Vagina (tissue), 2 donors: ENCODE data around the gene LGR4. TPM values are rescaled to one million over a fixed set of nuclear protein-coding genes. Genes with fewer than 3 reads are reported as not detected.
A peak's percentile ranks its signal among the peaks of the same experiment; 100 is the strongest.

Experiments used
- DNase-seq, 2 donors: peaks; one replicate each; pipeline ENCODE4 v3.0.0-alpha.2; 2017; ENCODE audit errors: extremely low spot score in 2 of 2
- H3K27ac ChIP-seq: fragments of 200-600 bp; sonication (generic); one replicate; pipeline ENCODE4 v1.5.1; 2019
- H3K27me3 ChIP-seq: fragments of 200-600 bp; sonication (generic); one replicate; pipeline ENCODE4 v1.5.1; 2019
- H3K36me3 ChIP-seq, 2 donors: fragments of 200-600 bp; sonication (generic); one replicate each; pipeline ENCODE4 v1.5.1; 2017 to 2019
- H3K4me1 ChIP-seq: fragments of 200-600 bp; sonication (generic); one replicate; pipeline ENCODE4 v1.5.1; 2019
- H3K4me3 ChIP-seq, 2 donors: fragments of 200-600 bp; sonication (generic); 1 replicate in 1 of 2; 2 replicates in 1 of 2; pipeline ENCODE4 v1.5.1; 2016 to 2019
- H3K9me3 ChIP-seq: fragments of 200-600 bp; sonication (generic); one replicate; pipeline ENCODE4 v1.5.1; 2019
- POLR2A ChIP-seq, 2 donors: fragments of 450-650 bp; IDR thresholded peaks; one replicate each; pipeline ENCODE4 v1.6.1; 2017; ENCODE audit warnings: antibody characterized with exemption in 2 of 2, mild to moderate bottlenecking in 2 of 2, moderate library complexity in 2 of 2
- POLR2AphosphoS5 ChIP-seq, 2 donors: sonication (generic); formaldehyde crosslinking; IDR thresholded peaks; one replicate each; pipeline ENCODE4 v1.9.0; 2017; ENCODE audit warnings: antibody characterized with exemption in 2 of 2, mild to moderate bottlenecking in 2 of 2, low read depth in 1 of 2; ENCODE audit not compliant: insufficient read depth in 1 of 2
- intact Hi-C: fragments of 100-400 bp; cut with DNase I; formaldehyde crosslinking; loops from one replicate; pipeline ENCODE4 v1.15.1; 2023
- total RNA-seq: library from RNA; depleted of rRNA; stranded (reverse); fragments of >200 nt; gene quantifications from one replicate; pipeline ENCODE4 v1.2.3, GENCODE V29; 2016
- TF ChIP-seq, protein P1 (sequence below), 3 experiments: fragments of 450-650 bp in 2 of 3; fragments of 200-600 bp in 1 of 3; sonication (generic) in 1 of 3; IDR thresholded peaks; one replicate each; pipeline ENCODE4 v1.5.1; 2017 to 2019; ENCODE audit warnings: antibody characterized with exemption in 3 of 3, mild to moderate bottlenecking in 2 of 3, moderate library complexity in 2 of 3

The LGR4 gene
- total RNA-seq, 1 donor from 2014 or later: 65.6 TPM

DNA sequence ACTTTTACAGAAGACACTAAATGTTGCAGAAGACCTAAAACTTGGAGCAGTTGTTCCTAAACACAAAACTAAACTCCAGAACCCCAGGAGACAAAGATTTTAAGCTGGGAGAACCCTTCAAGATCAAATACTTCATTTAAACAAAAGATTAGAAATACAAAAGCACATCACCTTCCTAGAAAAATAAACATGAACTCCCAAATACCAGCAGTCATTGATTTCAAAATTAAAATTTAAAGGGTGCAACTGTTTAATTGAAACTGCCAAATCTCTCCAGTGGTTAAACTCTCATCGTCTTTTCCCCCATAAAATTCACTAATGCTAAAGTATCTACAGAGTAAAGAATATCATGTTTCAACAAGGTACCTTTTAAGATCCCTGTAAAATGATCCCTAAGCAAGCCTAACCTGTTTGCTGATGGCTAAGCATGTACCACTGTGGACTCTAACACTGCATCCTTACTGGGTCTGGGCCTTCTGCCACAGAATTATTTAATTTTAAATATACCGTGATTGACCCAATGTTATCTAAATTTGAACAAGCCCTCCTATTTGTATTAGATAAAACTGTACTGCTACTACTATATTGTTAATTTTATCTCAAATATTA, 55.9 kb downstream of the LGR4 start:
- no peaks in the 10 kb centered on the region for H3K9me3 ChIP-seq
- no peak for DNase-seq
- H3K27ac ChIP-seq: no peak overlapping the region
- intact Hi-C loops: no loop called here
- no peaks in the 10 kb centered on the region for H3K36me3 ChIP-seq
- no peaks in the 10 kb centered on the region for H3K27me3 ChIP-seq
- H3K4me1 ChIP-seq: peaks cover 45% of the 10 kb centered on the region
- TF ChIP-seq, protein P1, sequence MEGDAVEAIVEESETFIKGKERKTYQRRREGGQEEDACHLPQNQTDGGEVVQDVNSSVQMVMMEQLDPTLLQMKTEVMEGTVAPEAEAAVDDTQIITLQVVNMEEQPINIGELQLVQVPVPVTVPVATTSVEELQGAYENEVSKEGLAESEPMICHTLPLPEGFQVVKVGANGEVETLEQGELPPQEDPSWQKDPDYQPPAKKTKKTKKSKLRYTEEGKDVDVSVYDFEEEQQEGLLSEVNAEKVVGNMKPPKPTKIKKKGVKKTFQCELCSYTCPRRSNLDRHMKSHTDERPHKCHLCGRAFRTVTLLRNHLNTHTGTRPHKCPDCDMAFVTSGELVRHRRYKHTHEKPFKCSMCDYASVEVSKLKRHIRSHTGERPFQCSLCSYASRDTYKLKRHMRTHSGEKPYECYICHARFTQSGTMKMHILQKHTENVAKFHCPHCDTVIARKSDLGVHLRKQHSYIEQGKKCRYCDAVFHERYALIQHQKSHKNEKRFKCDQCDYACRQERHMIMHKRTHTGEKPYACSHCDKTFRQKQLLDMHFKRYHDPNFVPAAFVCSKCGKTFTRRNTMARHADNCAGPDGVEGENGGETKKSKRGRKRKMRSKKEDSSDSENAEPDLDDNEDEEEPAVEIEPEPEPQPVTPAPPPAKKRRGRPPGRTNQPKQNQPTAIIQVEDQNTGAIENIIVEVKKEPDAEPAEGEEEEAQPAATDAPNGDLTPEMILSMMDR (IDR thresholded peaks at IDR 0.05): no peak
- TF ChIP-seq POLR2AphosphoS5 (IDR thresholded peaks at IDR 0.05; ENCODE audit: insufficient read depth in 1 of 2, low read depth in 1 of 2) (no peak), POLR2A (IDR thresholded peaks at IDR 0.05) (no peak)
- no peak overlapping the region for H3K4me3 ChIP-seq

DNA sequence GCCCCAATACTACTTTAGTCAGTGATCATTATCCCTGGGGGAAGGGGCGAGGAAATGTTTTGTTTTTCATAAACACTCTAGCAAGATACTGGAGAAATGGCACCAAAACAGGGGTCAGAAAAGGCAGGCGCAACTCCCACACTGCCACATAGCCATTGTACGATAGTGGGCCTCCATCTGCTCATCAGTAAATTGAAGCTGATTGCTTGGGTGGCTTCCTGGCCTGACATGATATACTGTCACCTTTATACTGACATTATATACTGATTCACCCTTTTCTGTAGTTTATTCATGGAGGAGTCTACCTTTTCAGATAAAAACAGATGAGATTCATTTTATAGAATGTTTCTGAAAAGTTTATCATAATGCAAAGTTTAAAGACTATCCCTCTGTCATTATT, 57.9 kb downstream of the LGR4 start:
- no peak for DNase-seq
- TF ChIP-seq POLR2AphosphoS5 (IDR thresholded peaks at IDR 0.05; ENCODE audit: insufficient read depth in 1 of 2, low read depth in 1 of 2): no peak
- no peak for TF ChIP-seq POLR2A (IDR thresholded peaks at IDR 0.05)
- TF ChIP-seq, protein P1 (IDR thresholded peaks at IDR 0.05): no peak
- no peaks in the 10 kb centered on the region for H3K27me3 ChIP-seq
- intact Hi-C loops: no loop called here
- H3K4me1 ChIP-seq: peaks cover 32% of the 10 kb centered on the region
- H3K36me3 ChIP-seq: no peaks in the 10 kb centered on the region
- no peaks in the 10 kb centered on the region for H3K9me3 ChIP-seq
- no peak overlapping the region for H3K27ac ChIP-seq
- no peak overlapping the region for H3K4me3 ChIP-seq

GRCh38 chr11:27413218-27413617, 59.4 kb downstream of the LGR4 start:
- no peak overlapping the region for H3K4me3 ChIP-seq
- TF ChIP-seq, protein P1 (IDR thresholded peaks at IDR 0.05): no peak
- TF ChIP-seq POLR2AphosphoS5 (IDR thresholded peaks at IDR 0.05; ENCODE audit: insufficient read depth in 1 of 2, low read depth in 1 of 2): no peak
- no peak for TF ChIP-seq POLR2A (IDR thresholded peaks at IDR 0.05)
- no peaks in the 10 kb centered on the region for H3K27me3 ChIP-seq
- peak overlapping the region; percentile 10 for H3K27ac ChIP-seq
- intact Hi-C loops: no loop called here
- H3K36me3 ChIP-seq: no peaks in the 10 kb centered on the region
- H3K9me3 ChIP-seq: no peaks in the 10 kb centered on the region
- no peak for DNase-seq
- peaks cover 37% of the 10 kb centered on the region for H3K4me1 ChIP-seq

- Histone ChIP-seq H3K9me3 (no peaks in the 10 kb centered on the region), H3K4me1 (peaks cover 37% of the 10 kb centered on the region), H3K27ac (no peak overlapping the region), H3K4me3 (no peak overlapping the region), H3K27me3 (no peaks in the 10 kb centered on the region), H3K36me3 (no peaks in the 10 kb centered on the region)
- DNase-seq: no peak
- TF ChIP-seq, protein P1 (IDR thresholded peaks at IDR 0.05): no peak
- no peak for TF ChIP-seq POLR2AphosphoS5 (IDR thresholded peaks at IDR 0.05; ENCODE audit: insufficient read depth in 1 of 2, low read depth in 1 of 2)
- TF ChIP-seq POLR2A (IDR thresholded peaks at IDR 0.05): no peak
- intact Hi-C loops: no loop called here
These were observed 60.3 kb downstream of the LGR4 start for GRCh38 chr11:27412192-27412691.

DNA sequence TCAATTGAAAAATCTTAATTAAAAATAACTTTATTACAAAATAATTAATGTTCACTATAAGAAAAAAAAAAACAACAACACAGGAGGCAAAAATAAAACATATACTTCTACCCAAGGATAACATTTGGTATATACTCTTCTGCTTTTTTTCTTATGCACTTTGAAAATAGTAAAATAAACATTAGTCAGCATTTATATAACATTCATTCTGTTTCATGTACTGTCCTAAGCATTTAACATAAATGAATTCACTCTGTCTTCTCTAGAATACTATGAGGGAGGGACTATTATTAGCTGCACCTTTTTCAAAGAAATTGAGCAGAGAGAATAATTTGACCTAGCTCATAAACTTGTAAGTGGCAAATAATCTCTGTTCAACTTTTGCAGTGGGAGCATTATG, 61.3 kb downstream of the LGR4 start:
- H3K36me3 ChIP-seq: no peaks in the 10 kb centered on the region
- DNase-seq: no peak
- intact Hi-C loops: no loop called here
- no peak overlapping the region for H3K4me3 ChIP-seq
- no peaks in the 10 kb centered on the region for H3K27me3 ChIP-seq
- H3K9me3 ChIP-seq: no peaks in the 10 kb centered on the region
- H3K27ac ChIP-seq: no peak overlapping the region
- peaks cover 35% of the 10 kb centered on the region for H3K4me1 ChIP-seq
- TF ChIP-seq, protein P1 (IDR thresholded peaks at IDR 0.05): no peak
- no peak for TF ChIP-seq POLR2A (IDR thresholded peaks at IDR 0.05)
- no peak for TF ChIP-seq POLR2AphosphoS5 (IDR thresholded peaks at IDR 0.05; ENCODE audit: insufficient read depth in 1 of 2, low read depth in 1 of 2)
